ENCODE data around the gene PODXL.
A peak's percentile ranks its signal among the peaks of the same experiment; 100 is the strongest.

Gene PODXL

DNA sequence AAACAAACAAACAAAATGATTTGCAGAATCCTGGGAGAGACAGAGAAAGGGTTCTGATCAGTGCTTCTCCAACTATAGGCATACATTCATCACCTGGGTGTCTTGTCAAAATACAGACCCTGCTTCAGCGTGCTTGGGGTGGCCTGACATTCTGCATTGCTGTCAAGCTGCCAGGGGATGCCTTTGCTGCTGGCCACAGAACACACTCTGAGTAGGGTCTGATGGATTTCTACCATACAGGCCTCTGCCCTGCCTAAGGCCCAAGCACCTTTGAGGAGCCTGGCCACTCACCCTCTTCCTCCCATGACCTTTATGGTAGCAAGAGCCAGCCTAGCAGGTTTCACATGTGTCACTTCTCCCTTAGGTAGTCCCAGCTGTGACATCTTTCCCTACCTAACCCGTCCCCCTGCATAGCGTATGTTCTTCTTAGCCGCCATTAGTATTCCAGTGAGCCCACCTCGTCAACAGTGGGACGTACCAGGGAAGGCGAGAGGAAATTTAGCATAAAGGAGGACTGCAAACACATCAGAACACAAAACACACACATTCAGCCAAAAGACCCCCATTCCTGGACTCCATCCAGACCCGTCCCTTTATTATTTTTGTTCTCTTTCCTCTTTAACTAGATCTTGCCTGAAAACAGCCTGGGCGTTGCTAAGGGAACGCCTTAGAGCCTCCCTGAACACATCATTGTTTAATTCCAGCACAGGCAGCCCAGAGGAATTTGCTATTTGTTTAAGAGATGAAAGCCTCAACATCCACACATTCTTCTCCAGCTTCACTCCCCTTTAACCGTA lies 43.9 kb upstream of the PODXL start:
- H3K4me3 ChIP-seq (replicated peaks; ENCODE audit: insufficient read depth, low read length): no peak overlapping the region
- no peaks in the 10 kb centered on the region for H3K27me3 ChIP-seq (ENCODE audit: insufficient read depth, poor library complexity, severe bottlenecking)
- no peak for TF ChIP-seq POLR2AphosphoS5 (IDR thresholded peaks at IDR 0.05; ENCODE audit: low read depth)
- TF ChIP-seq, protein P1, sequence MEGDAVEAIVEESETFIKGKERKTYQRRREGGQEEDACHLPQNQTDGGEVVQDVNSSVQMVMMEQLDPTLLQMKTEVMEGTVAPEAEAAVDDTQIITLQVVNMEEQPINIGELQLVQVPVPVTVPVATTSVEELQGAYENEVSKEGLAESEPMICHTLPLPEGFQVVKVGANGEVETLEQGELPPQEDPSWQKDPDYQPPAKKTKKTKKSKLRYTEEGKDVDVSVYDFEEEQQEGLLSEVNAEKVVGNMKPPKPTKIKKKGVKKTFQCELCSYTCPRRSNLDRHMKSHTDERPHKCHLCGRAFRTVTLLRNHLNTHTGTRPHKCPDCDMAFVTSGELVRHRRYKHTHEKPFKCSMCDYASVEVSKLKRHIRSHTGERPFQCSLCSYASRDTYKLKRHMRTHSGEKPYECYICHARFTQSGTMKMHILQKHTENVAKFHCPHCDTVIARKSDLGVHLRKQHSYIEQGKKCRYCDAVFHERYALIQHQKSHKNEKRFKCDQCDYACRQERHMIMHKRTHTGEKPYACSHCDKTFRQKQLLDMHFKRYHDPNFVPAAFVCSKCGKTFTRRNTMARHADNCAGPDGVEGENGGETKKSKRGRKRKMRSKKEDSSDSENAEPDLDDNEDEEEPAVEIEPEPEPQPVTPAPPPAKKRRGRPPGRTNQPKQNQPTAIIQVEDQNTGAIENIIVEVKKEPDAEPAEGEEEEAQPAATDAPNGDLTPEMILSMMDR (IDR thresholded peaks at IDR 0.05; ENCODE audit: insufficient read depth, low read length): no peak
- no peak for DNase-seq (ENCODE audit: low read depth in 1 of 2, low spot score in 1 of 2)
- H3K27ac ChIP-seq (replicated peaks): no peak overlapping the region

DNA sequence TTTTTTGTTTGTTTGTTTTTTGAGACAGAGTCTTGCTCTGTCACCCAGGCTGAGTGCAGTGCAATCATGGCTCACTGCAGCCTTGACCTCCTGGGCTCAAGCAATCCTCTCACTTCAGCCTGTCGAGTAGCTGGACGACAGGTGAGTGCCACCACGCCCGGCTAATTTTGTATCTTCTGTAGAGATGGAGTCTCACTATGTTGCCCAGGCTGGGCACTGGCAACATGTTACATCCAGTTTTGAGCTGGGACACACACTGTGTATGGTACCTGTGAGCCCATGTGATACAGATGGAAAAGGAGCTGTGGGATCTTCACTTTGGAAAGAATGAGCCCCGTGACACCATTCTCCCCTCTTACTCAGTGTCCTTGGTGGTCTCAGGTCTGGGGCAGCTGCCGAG lies 40.4 kb upstream of the PODXL start:
- Histone ChIP-seq H3K4me3 (replicated peaks; ENCODE audit: insufficient read depth, low read length) (no peak overlapping the region), H3K27me3 (ENCODE audit: insufficient read depth, poor library complexity, severe bottlenecking) (no peaks in the 10 kb centered on the region), H3K27ac (replicated peaks) (no peak overlapping the region)
- DNase-seq (ENCODE audit: low read depth in 1 of 2, low spot score in 1 of 2): no peak
- TF ChIP-seq GABPA (IDR thresholded peaks at IDR 0.05; ENCODE audit: low read depth): no peak

DNA sequence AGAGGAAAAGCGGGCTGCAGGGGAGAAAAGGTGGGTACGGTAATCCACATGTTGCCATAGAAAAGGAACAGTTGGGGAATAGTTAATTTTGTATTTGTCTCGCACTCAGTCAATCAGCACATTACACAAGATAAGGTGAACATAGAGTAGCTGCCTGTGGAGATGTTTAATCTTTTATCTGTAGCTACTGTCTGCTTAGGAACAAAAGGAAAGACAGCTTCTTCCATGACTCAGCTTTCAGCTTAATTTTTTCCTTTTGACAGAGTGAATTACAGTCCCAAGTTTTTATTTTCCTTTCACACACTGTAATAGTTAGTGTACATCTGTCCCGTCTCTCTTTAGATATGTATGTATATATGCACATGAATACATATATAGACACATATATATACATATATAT lies 39.3 kb upstream of the PODXL start:
- TF ChIP-seq GABPA (IDR thresholded peaks at IDR 0.05; ENCODE audit: low read depth) (no peak), POLR2AphosphoS5 (IDR thresholded peaks at IDR 0.05; ENCODE audit: low read depth) (no peak), SPI1 (IDR thresholded peaks at IDR 0.05; ENCODE audit: borderline replicate concordance, low read depth) (no peak)
- TF ChIP-seq, protein P2, sequence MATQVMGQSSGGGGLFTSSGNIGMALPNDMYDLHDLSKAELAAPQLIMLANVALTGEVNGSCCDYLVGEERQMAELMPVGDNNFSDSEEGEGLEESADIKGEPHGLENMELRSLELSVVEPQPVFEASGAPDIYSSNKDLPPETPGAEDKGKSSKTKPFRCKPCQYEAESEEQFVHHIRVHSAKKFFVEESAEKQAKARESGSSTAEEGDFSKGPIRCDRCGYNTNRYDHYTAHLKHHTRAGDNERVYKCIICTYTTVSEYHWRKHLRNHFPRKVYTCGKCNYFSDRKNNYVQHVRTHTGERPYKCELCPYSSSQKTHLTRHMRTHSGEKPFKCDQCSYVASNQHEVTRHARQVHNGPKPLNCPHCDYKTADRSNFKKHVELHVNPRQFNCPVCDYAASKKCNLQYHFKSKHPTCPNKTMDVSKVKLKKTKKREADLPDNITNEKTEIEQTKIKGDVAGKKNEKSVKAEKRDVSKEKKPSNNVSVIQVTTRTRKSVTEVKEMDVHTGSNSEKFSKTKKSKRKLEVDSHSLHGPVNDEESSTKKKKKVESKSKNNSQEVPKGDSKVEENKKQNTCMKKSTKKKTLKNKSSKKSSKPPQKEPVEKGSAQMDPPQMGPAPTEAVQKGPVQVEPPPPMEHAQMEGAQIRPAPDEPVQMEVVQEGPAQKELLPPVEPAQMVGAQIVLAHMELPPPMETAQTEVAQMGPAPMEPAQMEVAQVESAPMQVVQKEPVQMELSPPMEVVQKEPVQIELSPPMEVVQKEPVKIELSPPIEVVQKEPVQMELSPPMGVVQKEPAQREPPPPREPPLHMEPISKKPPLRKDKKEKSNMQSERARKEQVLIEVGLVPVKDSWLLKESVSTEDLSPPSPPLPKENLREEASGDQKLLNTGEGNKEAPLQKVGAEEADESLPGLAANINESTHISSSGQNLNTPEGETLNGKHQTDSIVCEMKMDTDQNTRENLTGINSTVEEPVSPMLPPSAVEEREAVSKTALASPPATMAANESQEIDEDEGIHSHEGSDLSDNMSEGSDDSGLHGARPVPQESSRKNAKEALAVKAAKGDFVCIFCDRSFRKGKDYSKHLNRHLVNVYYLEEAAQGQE (IDR thresholded peaks at IDR 0.05; ENCODE audit: insufficient replicate concordance, low read depth): no peak
- TF ChIP-seq, protein P1 (IDR thresholded peaks at IDR 0.05; ENCODE audit: insufficient read depth, low read length): no peak
- Histone ChIP-seq H3K27me3 (ENCODE audit: insufficient read depth, poor library complexity, severe bottlenecking) (no peaks in the 10 kb centered on the region), H3K27ac (replicated peaks) (no peak overlapping the region), H3K4me3 (replicated peaks; ENCODE audit: insufficient read depth, low read length) (no peak overlapping the region)
- no peak for DNase-seq (ENCODE audit: low read depth in 1 of 2, low spot score in 1 of 2)

DNA sequence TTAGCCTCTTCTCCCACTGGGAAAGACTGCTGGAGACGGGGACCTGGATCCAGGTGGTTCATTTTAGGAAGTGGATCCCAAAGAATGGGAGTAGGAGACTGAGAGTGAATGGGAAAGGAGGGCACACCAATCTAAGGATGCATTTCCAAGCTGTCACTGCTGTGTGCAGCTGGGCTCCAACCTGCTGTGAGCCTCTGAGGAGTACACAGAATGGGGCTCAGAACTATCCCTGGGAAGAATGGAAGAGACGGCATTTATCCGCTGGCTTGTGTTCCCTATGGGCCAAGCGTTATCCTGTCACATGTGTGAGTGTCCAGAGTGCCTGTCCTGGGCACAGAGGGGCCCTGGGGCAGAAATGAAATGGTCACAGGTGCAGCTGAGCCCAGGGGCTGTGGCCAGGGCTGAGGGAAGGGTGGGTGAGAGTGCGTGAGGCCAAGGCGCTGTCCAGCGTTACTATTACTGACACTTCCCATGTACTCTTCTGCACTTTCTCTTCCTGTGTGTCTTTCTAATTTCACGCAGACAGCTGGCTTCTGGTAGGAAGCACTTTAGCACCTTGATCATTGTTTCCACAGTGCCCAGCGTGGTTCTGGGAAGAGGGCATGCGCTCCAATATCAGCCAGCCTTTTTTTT lies 35.4 kb upstream of the PODXL start:
- Histone ChIP-seq H3K27ac (replicated peaks) (no peak overlapping the region), H3K27me3 (ENCODE audit: insufficient read depth, poor library complexity, severe bottlenecking) (no peaks in the 10 kb centered on the region), H3K4me3 (replicated peaks; ENCODE audit: insufficient read depth, low read length) (no peak overlapping the region)
- no peak for TF ChIP-seq POLR2AphosphoS5 (IDR thresholded peaks at IDR 0.05; ENCODE audit: low read depth)
- TF ChIP-seq, protein P2 (IDR thresholded peaks at IDR 0.05; ENCODE audit: insufficient replicate concordance, low read depth): peak; percentile 76
- no peak for DNase-seq (ENCODE audit: low read depth in 1 of 2, low spot score in 1 of 2)
